OCI-LY1 (cell line): ENCODE results near the gene SF3B2.
A peak's percentile ranks its signal among the peaks of the same experiment; 100 is the strongest.
"Not testable (repeated sequence)": the region's sequence is repeated elsewhere in the genome, so short reads cannot be mapped to it uniquely, and the experiment has no call there.

Experiments used
- H2AFZ ChIP-seq: fragments of 200-600 bp; sonication (generic), shearing (Covaris generic); 2 replicates; pipeline ENCODE4 v1.6.0; 2014; ENCODE audit warnings: antibody characterized with exemption, mild to moderate bottlenecking, low read length
- H3F3A ChIP-seq: fragments of 200-600 bp; sonication (generic), shearing (Covaris generic); 2 replicates; pipeline ENCODE4 v1.6.0; 2014; ENCODE audit warnings: mild to moderate bottlenecking, antibody characterized with exemption, low read length, moderate library complexity; ENCODE audit not compliant: insufficient read depth
- H3K27ac ChIP-seq: fragments of 200-600 bp; sonication (generic); 2 replicates; pipeline ENCODE4 v1.5.1; 2014; ENCODE audit warnings: low read length, mixed run types, mild to moderate bottlenecking, low read depth; ENCODE audit not compliant: poor library complexity, severe bottlenecking
- H3K27me3 ChIP-seq: fragments of 200-600 bp; sonication (generic); 2 replicates; pipeline ENCODE4 v1.6.0; 2014; ENCODE audit warnings: antibody characterized with exemption, mild to moderate bottlenecking, low read length, moderate library complexity; ENCODE audit not compliant: insufficient read depth
- H3K36me3 ChIP-seq: fragments of 200-600 bp; sonication (generic); 2 replicates; pipeline ENCODE4 v1.6.1; 2014; ENCODE audit warnings: mild to moderate bottlenecking, antibody characterized with exemption, low read length, moderate library complexity, mixed read lengths; ENCODE audit not compliant: insufficient read depth
- H3K4me1 ChIP-seq: fragments of 200-600 bp; sonication (generic); 2 replicates; pipeline ENCODE4 v1.5.1; 2014; ENCODE audit warnings: mild to moderate bottlenecking, low read length, moderate library complexity; ENCODE audit not compliant: insufficient read depth, severe bottlenecking
- H3K4me2 ChIP-seq: fragments of 200-600 bp; sonication (generic), shearing (Covaris generic); 2 replicates; pipeline ENCODE4 v1.6.1; 2014; ENCODE audit warnings: low read length
- H3K4me3 ChIP-seq: fragments of 200-600 bp; sonication (generic); 2 replicates; pipeline ENCODE4 v1.5.1; 2014; ENCODE audit warnings: low read length, low read depth, mild to moderate bottlenecking, mixed read lengths; ENCODE audit not compliant: poor library complexity, severe bottlenecking
- H3K79me2 ChIP-seq: fragments of 200-600 bp; shearing (Covaris generic); 2 replicates; pipeline ENCODE4 v1.6.1; 2016; ENCODE audit warnings: mixed run types, low read length, mixed read lengths; ENCODE audit not compliant: insufficient read depth
- H3K9ac ChIP-seq: fragments of 200-600 bp; sonication (generic), shearing (Covaris generic); 2 replicates; pipeline ENCODE4 v1.6.1; 2014; ENCODE audit warnings: mild to moderate bottlenecking, low read length, mixed read lengths
- H3K9me2 ChIP-seq: fragments of 200-600 bp; sonication (generic), shearing (Covaris generic); 2 replicates; pipeline ENCODE4 v1.6.1; 2014; ENCODE audit warnings: low read depth, mild to moderate bottlenecking, low read length, mixed read lengths
- H3K9me3 ChIP-seq: fragments of 200-600 bp; shearing (Covaris generic); 2 replicates; pipeline ENCODE4 v1.6.1; 2014; ENCODE audit warnings: low read length, mixed read lengths
- H4K20me1 ChIP-seq: fragments of 200-600 bp; sonication (generic), shearing (Covaris generic); 2 replicates; pipeline ENCODE4 v1.6.0; 2016; ENCODE audit warnings: mild to moderate bottlenecking, low read length; ENCODE audit not compliant: insufficient read depth
- EZH2 ChIP-seq: fragments of 200-600 bp; sonication (generic), shearing (Covaris generic); IDR thresholded peaks from 2 replicates; pipeline ENCODE4 v1.8.0; 2017; ENCODE audit warnings: borderline replicate concordance, mixed run types, mild to moderate bottlenecking, antibody characterized with exemption, low read length, moderate library complexity, mixed read lengths
- TF ChIP-seq, protein P1 (sequence below): fragments of 200-600 bp; sonication (generic), shearing (Covaris generic); IDR thresholded peaks from 2 replicates; pipeline ENCODE4 v1.5.1; 2017; ENCODE audit warnings: mild to moderate bottlenecking, antibody characterized with exemption, low read length, moderate library complexity, mixed read lengths

The SF3B2 gene

DNA sequence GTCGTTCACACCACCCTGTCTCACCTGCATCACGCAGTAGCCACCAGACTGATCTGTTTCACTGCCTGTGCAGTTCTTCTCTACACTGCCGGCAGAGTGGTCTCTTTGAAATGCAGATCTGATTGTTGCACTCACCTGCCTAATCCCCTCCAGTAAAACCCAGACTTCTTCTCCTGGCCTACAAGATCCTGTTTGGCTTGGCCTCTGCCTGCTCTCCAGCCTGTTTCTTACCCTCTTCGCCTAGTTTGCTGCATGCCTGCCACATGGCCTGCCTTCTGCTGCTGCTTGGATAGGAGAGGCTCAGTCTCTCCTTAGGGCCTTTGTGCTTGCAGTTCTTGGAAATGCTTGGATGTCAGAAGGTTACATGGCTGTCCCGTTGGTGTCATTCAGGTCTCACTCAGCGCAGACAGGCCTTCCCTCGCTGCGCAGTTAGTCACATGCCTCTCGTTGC is 59.9 kb downstream of the SF3B2 start:
- H3K4me1 ChIP-seq: peaks cover 85% of the 10 kb centered on the region
- H2AFZ ChIP-seq: no peak overlapping the region
- H3K79me2 ChIP-seq: peaks cover 10% of the 10 kb centered on the region
- H3K4me2 ChIP-seq: peak overlapping the region; percentile 54
- H3K4me3 ChIP-seq: no peak overlapping the region
- H3F3A ChIP-seq: no peaks in the 10 kb centered on the region
- no peaks in the 10 kb centered on the region for H3K27me3 ChIP-seq
- peaks cover 4% of the 10 kb centered on the region; the same call in 1 of the 2 replicates for H3K36me3 ChIP-seq
- H3K27ac ChIP-seq: peak overlapping the region; percentile 87
- H3K9me3 ChIP-seq: no peaks in the 10 kb centered on the region
- no peaks in the 10 kb centered on the region for H4K20me1 ChIP-seq
- TF ChIP-seq, protein P1, sequence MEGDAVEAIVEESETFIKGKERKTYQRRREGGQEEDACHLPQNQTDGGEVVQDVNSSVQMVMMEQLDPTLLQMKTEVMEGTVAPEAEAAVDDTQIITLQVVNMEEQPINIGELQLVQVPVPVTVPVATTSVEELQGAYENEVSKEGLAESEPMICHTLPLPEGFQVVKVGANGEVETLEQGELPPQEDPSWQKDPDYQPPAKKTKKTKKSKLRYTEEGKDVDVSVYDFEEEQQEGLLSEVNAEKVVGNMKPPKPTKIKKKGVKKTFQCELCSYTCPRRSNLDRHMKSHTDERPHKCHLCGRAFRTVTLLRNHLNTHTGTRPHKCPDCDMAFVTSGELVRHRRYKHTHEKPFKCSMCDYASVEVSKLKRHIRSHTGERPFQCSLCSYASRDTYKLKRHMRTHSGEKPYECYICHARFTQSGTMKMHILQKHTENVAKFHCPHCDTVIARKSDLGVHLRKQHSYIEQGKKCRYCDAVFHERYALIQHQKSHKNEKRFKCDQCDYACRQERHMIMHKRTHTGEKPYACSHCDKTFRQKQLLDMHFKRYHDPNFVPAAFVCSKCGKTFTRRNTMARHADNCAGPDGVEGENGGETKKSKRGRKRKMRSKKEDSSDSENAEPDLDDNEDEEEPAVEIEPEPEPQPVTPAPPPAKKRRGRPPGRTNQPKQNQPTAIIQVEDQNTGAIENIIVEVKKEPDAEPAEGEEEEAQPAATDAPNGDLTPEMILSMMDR: no peak
- TF ChIP-seq EZH2: no peak
- peak overlapping the region; percentile 26; the same call in 1 of the 2 replicates for H3K9ac ChIP-seq
- H3K9me2 ChIP-seq: no peaks in the 10 kb centered on the region

DNA sequence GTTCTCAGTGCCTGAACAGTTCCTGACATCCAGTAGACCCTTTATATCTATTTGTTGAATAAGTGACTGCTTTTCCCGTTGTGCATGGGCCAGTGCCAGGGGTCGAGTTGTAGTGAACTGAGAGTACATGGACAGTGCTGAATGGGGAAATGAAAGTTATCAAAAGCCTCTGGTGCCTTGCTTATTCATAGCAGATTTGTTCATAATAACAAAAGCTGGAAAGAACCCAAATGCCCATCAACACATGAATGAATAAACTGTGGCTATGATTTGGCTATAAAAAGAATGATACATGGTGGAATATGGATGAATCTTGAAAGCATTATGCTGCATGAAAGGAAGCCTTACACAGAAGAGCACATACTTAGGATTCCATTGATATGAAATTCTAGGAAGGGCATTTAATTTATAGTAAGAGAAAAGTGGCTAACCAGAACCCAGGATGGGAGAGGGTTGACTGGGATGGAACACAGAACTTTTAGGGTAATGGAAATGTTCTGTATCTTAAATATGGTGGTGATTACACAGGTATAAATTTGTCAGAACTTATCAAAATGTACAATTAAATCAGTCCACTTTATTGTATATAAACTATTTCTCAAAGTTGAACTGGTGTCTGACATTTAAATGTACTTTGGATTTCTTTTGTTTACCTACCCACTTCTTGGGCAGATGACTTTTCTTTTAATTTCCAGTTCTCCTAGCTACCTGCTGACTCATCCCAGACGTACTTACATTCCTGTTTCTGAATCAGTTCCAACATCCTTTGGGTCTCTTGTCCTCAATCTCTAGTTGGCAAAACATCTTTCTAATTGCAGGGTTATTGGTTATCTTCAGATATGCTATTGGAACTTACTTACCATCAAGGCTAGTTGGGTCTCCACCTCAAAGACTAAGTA is 60.7 kb downstream of the SF3B2 start:
- Histone ChIP-seq H3K4me1 (peaks cover 82% of the 10 kb centered on the region), H3K27me3 (no peaks in the 10 kb centered on the region), H4K20me1 (no peaks in the 10 kb centered on the region), H3K4me2 (peak overlapping the region; percentile 54), H3K9me3 (no peaks in the 10 kb centered on the region), H2AFZ (no peak overlapping the region), H3K79me2 (peaks cover 11% of the 10 kb centered on the region), H3K4me3 (peak overlapping the region; percentile 35), H3F3A (no peaks in the 10 kb centered on the region), H3K36me3 (no peaks in the 10 kb centered on the region), H3K27ac (peak overlapping the region; percentile 87), H3K9ac (peak overlapping the region; percentile 26), H3K9me2 (no peaks in the 10 kb centered on the region)
- TF ChIP-seq, protein P1: no peak
- no peak for TF ChIP-seq EZH2

DNA sequence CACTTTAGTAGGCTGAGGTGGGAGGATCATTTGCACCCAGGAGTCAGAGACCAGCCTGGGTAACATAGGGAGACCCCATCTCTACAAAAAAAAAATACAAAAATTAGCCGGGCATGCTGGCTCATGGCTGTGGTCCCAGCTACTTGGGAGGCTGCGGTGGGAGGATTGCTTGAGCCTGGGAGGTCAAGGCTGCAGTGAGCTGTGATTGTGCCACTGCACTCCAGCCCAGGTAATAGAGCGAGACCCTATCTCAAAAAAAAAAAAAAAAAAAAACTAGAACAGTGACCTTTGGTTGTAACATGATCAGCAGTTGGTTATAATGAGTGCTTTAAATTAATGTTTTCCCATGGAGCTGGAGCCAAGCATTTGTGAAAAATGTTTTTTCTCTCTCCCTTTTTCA is 62.8 kb downstream of the SF3B2 start:
- Histone ChIP-seq H3K79me2 (peaks cover 27% of the 10 kb centered on the region), H3K9ac (peak overlapping the region; percentile 39; the same call in 1 of the 2 replicates), H3K4me1 (peaks cover 97% of the 10 kb centered on the region), H3K27ac (peak overlapping the region; percentile 87), H3K4me2 (peak overlapping the region; percentile 54)
- H3K4me3 ChIP-seq, H3K9me3 ChIP-seq, H2AFZ ChIP-seq, H4K20me1 ChIP-seq, H3F3A ChIP-seq, H3K36me3 ChIP-seq, H3K9me2 ChIP-seq, H3K27me3 ChIP-seq: not testable (repeated sequence)
